ENCODE measurements around the gene NUDT19. TPM values are rescaled to one million over a fixed set of nuclear protein-coding genes. Genes with fewer than 3 reads are reported as not detected.

Gene NUDT19
- total RNA-seq, 1 donor from 2014 or later = 14.2 TPM

GRCh38 chr19:32658527-32658926 lies 33.1 kb upstream of the NUDT19 start:
- no peaks in the 10 kb centered on the region for H3K27me3 Mint-ChIP-seq (ENCODE audit: low read depth)
- no peak for DNase-seq (ENCODE audit: low spot score in 2 of 2, unreplicated experiment in 2 of 2)
- no peaks in the 10 kb centered on the region for H3K9me3 Mint-ChIP-seq
- H3K4me3 Mint-ChIP-seq = no peak overlapping the region
- H3K4me1 Mint-ChIP-seq = no peaks in the 10 kb centered on the region
- peak overlapping the region; percentile 30 for H3K27ac Mint-ChIP-seq
- H3K36me3 Mint-ChIP-seq = peaks cover 4% of the 10 kb centered on the region
- TF ChIP-seq CTCF (IDR thresholded peaks at IDR 0.05; ENCODE audit: unreplicated experiment) = no peak

- Mint-ChIP-seq H3K27ac (no peak overlapping the region), H3K36me3 (peaks cover 4% of the 10 kb centered on the region)
- DNase-seq (ENCODE audit: low spot score in 2 of 2, unreplicated experiment in 2 of 2) = no peak
Observed at GRCh38 chr19:32661318-32661717, 30.3 kb upstream of the NUDT19 start.

DNA sequence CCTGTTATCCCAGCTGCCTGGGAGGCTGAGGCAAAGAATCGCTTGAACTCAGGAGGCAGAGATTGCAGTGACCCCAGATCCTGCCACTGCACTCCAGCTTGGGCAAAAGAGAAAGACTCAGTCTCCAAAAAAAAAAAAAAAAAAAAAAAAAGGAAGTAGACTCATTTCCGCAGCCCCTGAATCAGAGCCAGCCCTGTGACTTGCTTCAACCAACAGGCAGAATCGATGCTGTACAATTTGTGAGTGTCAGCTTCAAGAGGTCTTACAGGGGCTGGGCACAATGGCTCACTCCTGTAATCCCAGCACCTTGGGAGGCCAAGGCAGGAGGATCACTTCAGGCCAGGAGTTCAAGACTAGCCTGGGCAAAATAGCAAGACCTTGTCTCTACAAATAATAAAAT lies 29.4 kb upstream of the NUDT19 start:
- Mint-ChIP-seq H3K9me3 (no peaks in the 10 kb centered on the region), H3K4me1 (no peaks in the 10 kb centered on the region), H3K27ac (no peak overlapping the region), H3K4me3 (no peak overlapping the region), H3K36me3 (peaks cover 4% of the 10 kb centered on the region), H3K27me3 (ENCODE audit: low read depth) (no peaks in the 10 kb centered on the region)
- TF ChIP-seq CTCF (IDR thresholded peaks at IDR 0.05; ENCODE audit: unreplicated experiment) = no peak
- no peak for DNase-seq (ENCODE audit: low spot score in 2 of 2, unreplicated experiment in 2 of 2)

More at GRCh38 chr19:32661318-32661717, 30.3 kb upstream of the NUDT19 start:
- Mint-ChIP-seq H3K9me3 (no peaks in the 10 kb centered on the region), H3K4me1 (no peaks in the 10 kb centered on the region), H3K27me3 (ENCODE audit: low read depth) (no peaks in the 10 kb centered on the region), H3K4me3 (no peak overlapping the region)
- no peak for TF ChIP-seq CTCF (IDR thresholded peaks at IDR 0.05; ENCODE audit: unreplicated experiment)

- Mint-ChIP-seq H3K27ac (no peak overlapping the region), H3K36me3 (peaks cover 4% of the 10 kb centered on the region), H3K4me3 (no peak overlapping the region), H3K4me1 (peaks cover 2% of the 10 kb centered on the region), H3K27me3 (ENCODE audit: low read depth) (no peaks in the 10 kb centered on the region), H3K9me3 (no peaks in the 10 kb centered on the region)
- DNase-seq (ENCODE audit: low spot score in 2 of 2, unreplicated experiment in 2 of 2) = no peak
- no peak for TF ChIP-seq CTCF (IDR thresholded peaks at IDR 0.05; ENCODE audit: unreplicated experiment)
Observed at GRCh38 chr19:32666084-32666483, 25.5 kb upstream of the NUDT19 start.

DNA sequence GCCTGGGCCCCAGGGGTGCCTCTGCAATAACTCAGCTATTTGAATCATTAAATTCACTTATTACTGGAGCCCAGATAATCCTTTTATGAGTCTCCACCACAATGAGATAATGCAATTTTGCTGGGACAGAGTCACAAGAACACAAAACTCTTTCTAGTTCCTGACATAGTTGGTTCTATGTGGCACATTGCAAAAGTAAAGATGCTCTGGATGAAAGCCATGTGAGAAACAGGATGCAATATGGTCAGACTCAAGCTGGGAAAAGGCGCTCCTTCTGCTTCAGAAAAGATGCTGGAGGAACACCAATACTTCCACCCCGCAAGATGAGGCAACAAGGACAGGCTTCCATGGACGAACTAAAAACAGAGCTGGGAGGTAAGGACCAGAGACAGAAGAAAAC lies 22.3 kb upstream of the NUDT19 start:
- Mint-ChIP-seq H3K9me3 (no peaks in the 10 kb centered on the region), H3K27ac (no peak overlapping the region), H3K27me3 (ENCODE audit: low read depth) (no peaks in the 10 kb centered on the region), H3K36me3 (peaks cover 4% of the 10 kb centered on the region), H3K4me1 (peaks cover 11% of the 10 kb centered on the region), H3K4me3 (no peak overlapping the region)
- no peak for DNase-seq (ENCODE audit: low spot score in 2 of 2, unreplicated experiment in 2 of 2)
- TF ChIP-seq CTCF (IDR thresholded peaks at IDR 0.05; ENCODE audit: unreplicated experiment) = no peak
